Lower leg skin (tissue), 4 donors: ENCODE data around the gene CNMD. TPM values are rescaled to one million over a fixed set of nuclear protein-coding genes. Genes with fewer than 3 reads are reported as not detected.
A peak's percentile ranks its signal among the peaks of the same experiment; 100 is the strongest.
"Not testable (repeated sequence)": the region's sequence is repeated elsewhere in the genome, so short reads cannot be mapped to it uniquely, and the experiment has no call there.

Experiments
- DNase-seq, 2 donors: peaks; one replicate each; pipeline ENCODE4 v3.0.0-alpha.2; 2019; ENCODE audit warnings: low spot score in 2 of 2
- H3K4me3 ChIP-seq: fragments of 200-600 bp; sonication (generic); 2 replicates; pipeline ENCODE4 v1.5.1; 2017; ENCODE audit warnings: mild to moderate bottlenecking, low read depth; ENCODE audit not compliant: poor library complexity, severe bottlenecking
- CTCF ChIP-seq, 3 donors: fragments of 450-650 bp; IDR thresholded peaks; one replicate each; pipeline ENCODE4 v1.5.1; 2016; ENCODE audit warnings: antibody characterized with exemption in 3 of 3, mild to moderate bottlenecking in 3 of 3, moderate library complexity in 2 of 3
- POLR2A ChIP-seq, 2 donors: fragments of 450-650 bp; IDR thresholded peaks; one replicate each; pipeline ENCODE4 v1.6.1; 2016 to 2017; ENCODE audit warnings: antibody characterized with exemption in 2 of 2, mild to moderate bottlenecking in 1 of 2, moderate library complexity in 1 of 2
- WGBS, 2 donors: methylation state at CpG; one replicate each; pipeline ENCODE4 v1.1.5; 2018; 5-methylcytosine and 5-hydroxymethylcytosine counted together
- intact Hi-C: fragments of 100-400 bp; cut with DNase I; formaldehyde crosslinking; loops from one replicate; pipeline ENCODE4 v1.15.0; 2023; ENCODE audit warnings: low total_unique reads
- total RNA-seq, 4 donors: library from RNA; depleted of rRNA; stranded (reverse); fragments of >200 nt; gene quantifications; one replicate each; pipeline ENCODE4 v1.1.0, GENCODE V29; 2016

Gene CNMD
- total RNA-seq, 4 donors from 2014 or later: not detected

- no peak for TF ChIP-seq POLR2A (IDR thresholded peaks at IDR 0.05)
- TF ChIP-seq CTCF (IDR thresholded peaks at IDR 0.05): no peak
- WGBS, 2 donors: 82 to 85% methylated on average over 4 of the region's 4 CpGs
- H3K4me3 ChIP-seq: no peak overlapping the region
- intact Hi-C loops: no loop called here
- no peak for DNase-seq
These were observed 5.5 kb downstream of the CNMD start for GRCh38 chr13:52734075-52734623.

GRCh38 chr13:52726258-52726657 is 13.4 kb downstream of the CNMD start:
- DNase-seq: no peak
- no peak overlapping the region for H3K4me3 ChIP-seq
- no peak for TF ChIP-seq POLR2A (IDR thresholded peaks at IDR 0.05)
- no peak for TF ChIP-seq CTCF (IDR thresholded peaks at IDR 0.05)
- intact Hi-C loops: no loop called here
- WGBS, 2 donors: 90% methylated on average over 2 of the region's 2 CpGs

GRCh38 chr13:52725302-52725701 is 14.3 kb downstream of the CNMD start:
- no peak overlapping the region for H3K4me3 ChIP-seq
- WGBS, 2 donors: 67 to 83% methylated on average over 1 of the region's 1 CpG
- TF ChIP-seq CTCF (IDR thresholded peaks at IDR 0.05) (no peak), POLR2A (IDR thresholded peaks at IDR 0.05) (no peak)
- no peak for DNase-seq
- intact Hi-C loops: no loop called here

GRCh38 chr13:52723181-52723580 is 16.4 kb downstream of the CNMD start:
- no peak overlapping the region for H3K4me3 ChIP-seq
- DNase-seq: no peak
- intact Hi-C loops: no loop called here
- WGBS, 2 donors: 69 to 75% methylated on average over 4 of the region's 4 CpGs
- TF ChIP-seq POLR2A (IDR thresholded peaks at IDR 0.05) (no peak), CTCF (IDR thresholded peaks at IDR 0.05) (no peak)

- DNase-seq, intact Hi-C loops, H3K4me3 ChIP-seq: not testable (repeated sequence)
- WGBS, 2 donors: 95 to 99% methylated on average over 1 to 2 of the region's 2 CpGs
These were observed 18.3 kb downstream of the CNMD start for GRCh38 chr13:52721356-52721755.

- H3K4me3 ChIP-seq, intact Hi-C loops, DNase-seq: not testable (repeated sequence)
- WGBS, 2 donors: 74 to 85% methylated on average over 6 to 7 of the region's 7 CpGs
These were observed 18.7 kb downstream of the CNMD start for GRCh38 chr13:52720904-52721303.

- intact Hi-C loops: no loop called here
- DNase-seq: peak in 1 of 2 donors; percentile 57
- TF ChIP-seq POLR2A (IDR thresholded peaks at IDR 0.05) (no peak), CTCF (IDR thresholded peaks at IDR 0.05) (no peak)
- 60 to 64% methylated on average over 3 of the region's 3 CpGs for WGBS, 2 donors
- H3K4me3 ChIP-seq: no peak overlapping the region
These were observed 25.7 kb downstream of the CNMD start for GRCh38 chr13:52713894-52714293.
